Left kidney (tissue), 2 donors: ENCODE measurements around the gene OTUB2. TPM values are rescaled to one million over a fixed set of nuclear protein-coding genes. Genes with fewer than 3 reads are reported as not detected.

Source experiments
- DNase-seq: peaks from one replicate; pipeline ENCODE4 v3.0.0-alpha.2; 2013
- polyA plus RNA-seq: library from polyadenylated mRNA; unstranded; fragments of 120-200 nt; gene quantifications from one replicate; pipeline ENCODE4 v1.2.1, GENCODE V29; 2013; ENCODE audit not compliant: insufficient read length

Gene OTUB2
- polyA plus RNA-seq, 1 donor, result 5.9 TPM

- no peak for DNase-seq
Measured at GRCh38 chr14:94040796-94041195, 14.7 kb downstream of the OTUB2 start.

- no peak for DNase-seq
Measured at GRCh38 chr14:94041551-94042346, 15.6 kb downstream of the OTUB2 start.

- no peak for DNase-seq
Measured at GRCh38 chr14:94042433-94043091, 16.4 kb downstream of the OTUB2 start.

GRCh38 chr14:94043111-94043755, 17.1 kb downstream of the OTUB2 start:
- DNase-seq, result no peak

- DNase-seq, result no peak
Measured at GRCh38 chr14:94043756-94044475, 17.8 kb downstream of the OTUB2 start.

GRCh38 chr14:94044476-94045091, 18.4 kb downstream of the OTUB2 start:
- DNase-seq, result no peak

GRCh38 chr14:94045101-94045500, 19.0 kb downstream of the OTUB2 start:
- DNase-seq, result no peak

- no peak for DNase-seq
Measured at GRCh38 chr14:94045563-94046345, 19.6 kb downstream of the OTUB2 start.

GRCh38 chr14:94046696-94047250, 20.6 kb downstream of the OTUB2 start:
- DNase-seq, result no peak

GRCh38 chr14:94047581-94047980, 21.4 kb downstream of the OTUB2 start:
- no peak for DNase-seq

- no peak for DNase-seq
Measured at GRCh38 chr14:94048691-94049624, 22.8 kb downstream of the OTUB2 start.

GRCh38 chr14:94049625-94050023, 23.5 kb downstream of the OTUB2 start:
- no peak for DNase-seq

GRCh38 chr14:94050231-94050880, 24.2 kb downstream of the OTUB2 start:
- no peak for DNase-seq

- no peak for DNase-seq
Measured at GRCh38 chr14:94051115-94051514, 25.0 kb downstream of the OTUB2 start.

- DNase-seq, result no peak
Measured at GRCh38 chr14:94051779-94052178, 25.6 kb downstream of the OTUB2 start.

GRCh38 chr14:94052199-94052598, 26.1 kb downstream of the OTUB2 start:
- no peak for DNase-seq

GRCh38 chr14:94052662-94053061, 26.5 kb downstream of the OTUB2 start:
- no peak for DNase-seq

GRCh38 chr14:94054401-94054800, 28.3 kb downstream of the OTUB2 start:
- DNase-seq, result no peak

- DNase-seq, result no peak
Measured at GRCh38 chr14:94054936-94055335, 28.8 kb downstream of the OTUB2 start.
